OCI-LY3 (cell line): ENCODE results near the gene TMEM250.

Source experiments
- CTCF ChIP-seq: fragments of 200-600, 300-600 bp; sonication (generic); IDR thresholded peaks from 2 replicates; pipeline ENCODE4 v1.5.1; 2014; ENCODE audit warnings: antibody characterized with exemption, low read length, low read depth
- EZH2phosphoT487 ChIP-seq: fragments of 200-600 bp; shearing (Covaris generic); IDR thresholded peaks from 2 replicates; pipeline ENCODE4 v1.6.1; 2018; ENCODE audit warnings: antibody characterized with exemption, mixed run types, low read depth

- TF ChIP-seq CTCF = no peak
- no peak for TF ChIP-seq EZH2phosphoT487
Observed at GRCh38 chr9:136142859-136143214, 24.2 kb upstream of the TMEM250 start.
